ENCODE measurements around the gene GAS7.

- no peak for TF ChIP-seq BCLAF1 (IDR thresholded peaks at IDR 0.05)
- no peak for TF ChIP-seq FOXK2 (IDR thresholded peaks at IDR 0.05)
- no peak for TF ChIP-seq BRCA1 (CRISPR knock-in tag; IDR thresholded peaks at IDR 0.05)
- TF ChIP-seq NFE2 (CRISPR knock-in tag; IDR thresholded peaks at IDR 0.05), result no peak
- no peak for TF ChIP-seq CTCF (CRISPR knock-in tag; IDR thresholded peaks at IDR 0.05)
- no peak for TF ChIP-seq RAD21 (CRISPR knock-in tag; IDR thresholded peaks at IDR 0.05)
These were observed 5.9 kb downstream of the GAS7 start for GRCh38 chr17:10192461-10192860.
